NCI-H2227 (cell line): Measurements from ENCODE around the gene ADGRD1.

Experiments
- DNase-seq: peaks from one replicate; lab custom pipeline; 2025; ENCODE audit not compliant: unreplicated experiment; lab: John Stamatoyannopoulos, UW

The ADGRD1 gene

GRCh38 chr12:131038961-131039950, 85.5 kb downstream of the ADGRD1 start:
- no peak for DNase-seq

- DNase-seq = no peak
Measured at GRCh38 chr12:131040491-131040890, 86.8 kb downstream of the ADGRD1 start.

GRCh38 chr12:131041216-131041967, 87.7 kb downstream of the ADGRD1 start:
- DNase-seq = no peak

DNA sequence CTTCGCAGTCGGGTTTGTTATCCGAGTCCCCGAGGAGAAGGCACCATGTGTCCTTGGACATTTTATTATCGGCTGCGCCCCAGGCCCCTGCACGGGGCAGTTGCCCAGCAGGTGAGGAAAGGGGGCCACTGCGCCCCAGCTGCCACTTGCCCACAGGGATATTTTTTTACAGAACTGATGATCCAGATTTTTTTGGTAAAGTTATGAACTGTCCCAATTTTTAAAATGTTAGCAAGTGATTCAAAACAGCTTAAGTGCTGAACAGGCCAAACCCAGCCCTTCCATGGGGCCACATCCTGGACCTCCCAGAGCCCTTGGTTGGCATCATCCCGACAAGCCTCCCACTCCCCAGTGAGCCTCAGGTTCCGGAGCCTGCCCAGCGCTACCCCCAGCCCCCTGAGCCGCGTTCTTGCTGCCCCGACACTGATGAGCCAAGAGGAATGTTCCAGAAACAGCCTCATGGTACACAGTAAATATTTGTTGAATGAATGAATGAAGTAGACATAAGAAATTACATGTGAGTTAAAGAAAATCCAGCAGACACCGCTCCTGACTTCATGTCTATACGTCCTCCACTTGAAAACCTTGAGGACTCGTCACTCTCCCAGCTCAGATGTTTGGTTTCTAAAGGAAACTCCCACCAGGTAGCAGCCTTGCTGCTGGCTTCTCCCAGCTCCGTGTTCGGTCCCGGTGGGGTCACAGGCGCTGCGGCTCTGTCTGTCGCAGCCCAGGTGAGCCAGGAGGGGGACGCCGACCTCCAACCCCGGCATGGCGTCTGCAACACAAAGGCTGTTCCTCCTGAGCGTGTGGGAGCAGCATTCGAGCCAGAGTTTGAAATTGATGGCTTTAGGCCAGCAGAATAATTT, 88.5 kb downstream of the ADGRD1 start:
- no peak for DNase-seq

DNA sequence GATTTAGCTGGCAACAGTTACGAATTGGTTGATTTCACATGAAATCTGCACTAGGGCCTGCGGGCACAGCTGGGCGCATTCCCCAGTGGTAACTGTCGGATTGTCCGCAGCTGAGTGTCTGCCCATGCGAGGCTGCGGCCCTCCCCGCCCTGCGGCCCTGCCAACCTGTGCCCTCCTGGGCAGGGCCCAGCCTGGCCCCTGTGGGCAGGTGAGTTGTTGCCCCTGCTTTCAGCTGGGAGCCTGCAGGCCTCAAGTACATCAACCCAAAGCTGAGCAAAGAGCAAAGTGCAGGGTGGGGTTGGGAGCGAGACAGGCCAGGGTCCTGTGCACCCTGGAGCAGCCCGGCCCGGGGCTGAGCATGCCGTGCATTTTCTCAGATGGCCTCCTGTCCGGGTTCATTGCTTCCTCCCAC, 89.1 kb downstream of the ADGRD1 start:
- no peak for DNase-seq

- no peak for DNase-seq
Measured at GRCh38 chr12:131043401-131043871, 89.7 kb downstream of the ADGRD1 start.

GRCh38 chr12:131044136-131044535, 90.4 kb downstream of the ADGRD1 start:
- no peak for DNase-seq

- peak; percentile 11 for DNase-seq
Measured at GRCh38 chr12:131044760-131045381, 91.2 kb downstream of the ADGRD1 start.

- no peak for DNase-seq
Measured at GRCh38 chr12:131045705-131046460, 92.2 kb downstream of the ADGRD1 start.

GRCh38 chr12:131046813-131047788, 93.4 kb downstream of the ADGRD1 start:
- no peak for DNase-seq

- no peak for DNase-seq
Measured at GRCh38 chr12:131047789-131048610, 94.3 kb downstream of the ADGRD1 start.

- DNase-seq = no peak
Measured at GRCh38 chr12:131048611-131048990, 94.9 kb downstream of the ADGRD1 start.

DNA sequence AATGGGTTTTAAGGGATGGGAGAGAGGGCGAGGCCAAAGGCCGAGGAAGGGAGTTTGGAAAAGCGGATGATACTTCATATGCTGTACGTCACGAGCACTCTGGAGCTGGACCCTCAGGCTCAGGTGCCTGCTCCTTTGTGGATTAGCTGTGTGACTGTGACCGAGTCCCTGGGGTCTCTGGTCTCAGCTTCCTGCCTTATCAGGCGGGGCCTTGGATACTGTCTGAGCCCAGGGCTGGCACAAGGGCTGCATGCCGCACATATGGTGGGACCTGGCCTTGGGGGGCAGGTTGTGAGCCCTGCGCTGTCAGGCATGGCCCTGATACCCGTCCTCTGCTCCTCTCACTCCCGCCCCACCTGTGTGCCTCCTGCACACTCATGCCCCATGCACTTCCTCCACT, 95.3 kb downstream of the ADGRD1 start:
- DNase-seq = no peak

- DNase-seq = no peak
Measured at GRCh38 chr12:131049549-131050339, 96.0 kb downstream of the ADGRD1 start.

GRCh38 chr12:131050463-131051154, 96.9 kb downstream of the ADGRD1 start:
- DNase-seq = no peak

- DNase-seq = no peak
Measured at GRCh38 chr12:131051155-131051473, 97.4 kb downstream of the ADGRD1 start.
